K562 (cell line): Measurements from ENCODE around the gene FAM200B. TPM values are rescaled to one million over a fixed set of nuclear protein-coding genes. Genes with fewer than 3 reads are reported as not detected.

Experiments used
- ELF4 ChIP-seq: fragments of 450-650 bp; formaldehyde crosslinking; IDR thresholded peaks from 2 replicates; pipeline ENCODE4 v1.4.0; 2022; ENCODE audit warnings: missing genetic modification characterization
- ESRRB ChIP-seq: fragments of 250-450 bp; sonication (Bioruptor Pico); IDR thresholded peaks from 2 replicates; pipeline ENCODE4 v1.5.0; 2020; ENCODE audit warnings: mild to moderate bottlenecking, moderate library complexity, borderline replicate concordance
- FOXK1 ChIP-seq: sonication (generic); formaldehyde crosslinking; IDR thresholded peaks from 2 replicates; pipeline ENCODE4 v1.8.0; 2022; ENCODE audit warnings: missing genetic modification reagents, mild to moderate bottlenecking, borderline replicate concordance
- GABPB1 ChIP-seq: sonication (generic); formaldehyde crosslinking; IDR thresholded peaks from 2 replicates; pipeline ENCODE4 v1.8.0; 2022; ENCODE audit warnings: mild to moderate bottlenecking, missing genetic modification reagents
- HIVEP1 ChIP-seq: fragments of 250-450 bp; sonication (Bioruptor Pico); IDR thresholded peaks from 2 replicates; pipeline ENCODE4 v1.4.0; 2020; ENCODE audit warnings: mild to moderate bottlenecking
- JUN ChIP-seq, 2 experiments: sonication (generic) in 1 of 2; formaldehyde crosslinking in 1 of 2; IDR thresholded peaks; 2 replicates each; pipeline versions ENCODE4 v1.6.1 to v1.8.0; 2012 to 2022; ENCODE audit warnings: borderline replicate concordance in 2 of 2, mild to moderate bottlenecking in 2 of 2, improper control_type of control experiment in 1 of 2, low read depth in 1 of 2, low read length in 1 of 2, missing genetic modification reagents in 1 of 2
- NFXL1 ChIP-seq: fragments of 450-650 bp; formaldehyde crosslinking; IDR thresholded peaks from 2 replicates; pipeline ENCODE4 v1.4.0; 2021; ENCODE audit warnings: mild to moderate bottlenecking
- SRSF9 ChIP-seq: fragments of 200-400 bp; formaldehyde crosslinking; IDR thresholded peaks from 2 replicates; pipeline ENCODE4 v1.6.1; 2017; ENCODE audit warnings: low read depth, low read length, borderline replicate concordance
- TEAD2 ChIP-seq: fragments of 450-650 bp; IDR thresholded peaks from 2 replicates; pipeline ENCODE4 v1.6.1; 2016; ENCODE audit warnings: missing genetic modification characterization, control low read depth, missing compliant biosample characterization
- TEAD4 ChIP-seq, 2 experiments: sonication (generic) in 1 of 2; formaldehyde crosslinking in 1 of 2; IDR thresholded peaks; 2 replicates each; pipeline versions ENCODE4 v1.6.1 to v1.8.0; 2012 to 2022; ENCODE audit warnings: borderline replicate concordance in 1 of 2, inconsistent platforms in 1 of 2, low read length in 1 of 2, mild to moderate bottlenecking in 1 of 2, missing genetic modification reagents in 1 of 2
- ZFP36 ChIP-seq: fragments of 150-350 bp; IDR thresholded peaks from 2 replicates; pipeline ENCODE4 v1.6.1; 2018; ENCODE audit warnings: low read length, low read depth; ENCODE audit not compliant: partially characterized antibody
- ZFPM2 ChIP-seq: fragments of 250-450 bp; sonication (Bioruptor Pico); IDR thresholded peaks from 2 replicates; pipeline ENCODE4 v1.5.1; 2022; ENCODE audit warnings: mild to moderate bottlenecking
- ZNF184 ChIP-seq: sonication (generic); formaldehyde crosslinking; IDR thresholded peaks from 2 replicates; pipeline ENCODE4 v1.5.0; 2020; ENCODE audit warnings: missing genetic modification reagents
- ZNF239 ChIP-seq: fragments of 250-450 bp; sonication (Bioruptor Pico); IDR thresholded peaks from 2 replicates; pipeline ENCODE4 v1.4.0; 2020; ENCODE audit warnings: mild to moderate bottlenecking
- ZNF395 ChIP-seq: fragments of 200-800 bp; sonication (Bioruptor generic); IDR thresholded peaks from 2 replicates; pipeline ENCODE4 v1.6.1; 2017; ENCODE audit warnings: missing genetic modification characterization, missing compliant biosample characterization
- ZNF584 ChIP-seq: fragments of 200-800 bp; sonication (Bioruptor generic); IDR thresholded peaks from 2 replicates; pipeline ENCODE4 v1.6.1; 2016; ENCODE audit warnings: low read depth, mild to moderate bottlenecking, missing genetic modification characterization, missing compliant biosample characterization
- ZNF778 ChIP-seq: fragments of 450-650 bp; formaldehyde crosslinking; IDR thresholded peaks from 2 replicates; pipeline ENCODE4 v1.4.0; 2020; ENCODE audit warnings: mild to moderate bottlenecking, moderate library complexity
- polyA plus RNA-seq, 8 experiments: library from polyadenylated mRNA; depleted of rRNA in 4 of 8; stranded (reverse) in 5 of 8; unstranded in 3 of 8; fragments of >200 nt; fragmentation: Nextera tagmentation in 2 of 8; fragmentation: Illumina TruSeq in 1 of 8; extraction: Ambion mirVana in 2 of 8; extraction: Trizol in 1 of 8; gene quantifications; 2 replicates each; pipeline versions ENCODE4 v1.2.1 to v1.2.3, GENCODE V29; 2011 to 2014; ENCODE audit warnings: inconsistent platforms in 1 of 8, missing spikeins in 1 of 8
- total RNA-seq, 7 experiments: library from RNA; depleted of rRNA in 6 of 7; stranded (reverse); fragments of >200 nt in 6 of 7; fragmentation: Illumina TruSeq in 2 of 7; extraction: Trizol in 2 of 7; gene quantifications; 2 replicates each; pipeline versions ENCODE4 v1.2.1 to v1.2.3, GENCODE V29; 2011 to 2021; ENCODE audit warnings: low replicate concordance in 1 of 7
- TF ChIP-seq, protein P1 (sequence below): fragments of 200-800 bp; sonication (Bioruptor generic); IDR thresholded peaks from 2 replicates; pipeline ENCODE4 v1.6.1; 2017; ENCODE audit warnings: missing genetic modification characterization, missing compliant biosample characterization
- TF ChIP-seq, protein P2 (sequence below): sonication (generic); formaldehyde crosslinking; IDR thresholded peaks from 2 replicates; pipeline ENCODE4 v1.8.1; 2023; ENCODE audit warnings: mild to moderate bottlenecking, missing genetic modification reagents
- TF ChIP-seq, protein P3 (sequence below): fragments of 250-450 bp; sonication (Bioruptor Pico); IDR thresholded peaks from 2 replicates; pipeline ENCODE4 v1.8.0; 2022; ENCODE audit warnings: inconsistent platforms

FAM200B gene
- total and polyA plus RNA-seq, 9 of the 15 experiments (the other 6 are each of a cell fraction or from before 2014, with no cell fraction given), result 17.4 to 48.0 (median 25.5) TPM

DNA sequence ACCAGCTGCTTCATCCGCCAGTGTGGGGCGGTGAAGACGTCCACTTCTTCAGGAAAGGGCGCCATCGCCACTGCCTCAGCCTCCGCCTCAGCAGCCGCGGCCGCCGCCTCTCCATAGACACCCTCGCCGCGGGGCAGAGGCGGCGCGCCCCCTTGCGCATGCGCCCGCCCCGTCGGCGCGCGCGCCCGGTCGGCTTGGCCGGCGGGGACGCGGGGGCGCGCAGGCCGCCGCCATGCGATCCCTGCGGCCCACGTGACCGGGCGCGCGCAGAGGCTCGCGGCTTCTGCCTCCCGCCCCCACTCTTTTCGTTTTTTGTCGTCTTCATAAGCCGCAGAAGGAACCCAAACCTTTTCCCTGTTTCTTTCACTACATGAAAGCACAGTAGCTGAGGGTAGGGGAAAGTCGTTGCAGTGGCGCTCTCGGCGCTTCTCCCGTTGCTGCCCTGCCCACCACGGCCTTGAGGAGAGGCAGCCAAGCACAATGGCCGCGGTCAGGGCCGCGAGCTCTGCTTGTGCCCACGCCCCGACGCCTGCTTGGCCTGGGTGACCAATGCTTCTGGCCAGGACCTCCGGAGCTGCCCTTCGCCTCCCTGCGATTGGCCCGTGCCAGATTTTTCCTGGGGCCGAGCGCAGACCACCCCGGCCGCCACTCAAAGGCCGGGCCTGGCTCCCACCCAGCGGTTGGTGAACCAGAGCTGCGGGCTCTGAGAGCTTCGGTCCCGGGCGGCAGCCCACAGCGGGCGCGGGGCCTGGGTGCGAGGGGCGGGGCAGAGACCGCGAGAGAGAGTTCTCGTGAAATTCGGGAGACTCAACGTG is 26.2 kb upstream of the FAM200B start, which contains the start of gene FBXL5 (continued):
- TF ChIP-seq FOXK1 (CRISPR knock-in tag) (0 out of 2 replicates have a peak, but pooled peaks have one; percentile 68), SRSF9 (no peak), ESRRB (no peak), NFXL1 (CRISPR knock-in tag) (peak; percentile 63; the same call in 1 of the 2 replicates), ZNF395 (CRISPR knock-in tag) (peak; percentile 87), ZNF239 (CRISPR knock-in tag) (peak; percentile 34; the same call in 1 of the 2 replicates), ZNF184 (CRISPR knock-in tag) (no peak), JUN (IDR thresholded peaks at IDR 0.05; ENCODE audit: borderline replicate concordance, low read depth, low read length) (no peak), JUN (CRISPR knock-in tag; IDR thresholded peaks at IDR 0.05; ENCODE audit: borderline replicate concordance) (peak; percentile 40; the same call in 1 of the 2 replicates), TEAD4 (IDR thresholded peaks at IDR 0.05; ENCODE audit: low read length) (no peak), TEAD4 (CRISPR knock-in tag; IDR thresholded peaks at IDR 0.05; ENCODE audit: borderline replicate concordance) (no peak), ELF4 (CRISPR knock-in tag) (peak; percentile 26; the same call in 1 of the 2 replicates), ZNF584 (CRISPR knock-in tag) (no peak), HIVEP1 (CRISPR knock-in tag) (peak; percentile 71; the same call in 1 of the 2 replicates), ZNF778 (no peak), GABPB1 (CRISPR knock-in tag) (peak; percentile 52; the same call in 1 of the 2 replicates), TEAD2 (no peak), ZFPM2 (CRISPR knock-in tag) (no peak), ZFP36 (peak; percentile 84)
- TF ChIP-seq, protein P1, sequence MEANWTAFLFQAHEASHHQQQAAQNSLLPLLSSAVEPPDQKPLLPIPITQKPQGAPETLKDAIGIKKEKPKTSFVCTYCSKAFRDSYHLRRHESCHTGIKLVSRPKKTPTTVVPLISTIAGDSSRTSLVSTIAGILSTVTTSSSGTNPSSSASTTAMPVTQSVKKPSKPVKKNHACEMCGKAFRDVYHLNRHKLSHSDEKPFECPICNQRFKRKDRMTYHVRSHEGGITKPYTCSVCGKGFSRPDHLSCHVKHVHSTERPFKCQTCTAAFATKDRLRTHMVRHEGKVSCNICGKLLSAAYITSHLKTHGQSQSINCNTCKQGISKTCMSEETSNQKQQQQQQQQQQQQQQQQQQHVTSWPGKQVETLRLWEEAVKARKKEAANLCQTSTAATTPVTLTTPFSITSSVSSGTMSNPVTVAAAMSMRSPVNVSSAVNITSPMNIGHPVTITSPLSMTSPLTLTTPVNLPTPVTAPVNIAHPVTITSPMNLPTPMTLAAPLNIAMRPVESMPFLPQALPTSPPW (CRISPR knock-in tag), result peak; percentile 74
- TF ChIP-seq, protein P2, sequence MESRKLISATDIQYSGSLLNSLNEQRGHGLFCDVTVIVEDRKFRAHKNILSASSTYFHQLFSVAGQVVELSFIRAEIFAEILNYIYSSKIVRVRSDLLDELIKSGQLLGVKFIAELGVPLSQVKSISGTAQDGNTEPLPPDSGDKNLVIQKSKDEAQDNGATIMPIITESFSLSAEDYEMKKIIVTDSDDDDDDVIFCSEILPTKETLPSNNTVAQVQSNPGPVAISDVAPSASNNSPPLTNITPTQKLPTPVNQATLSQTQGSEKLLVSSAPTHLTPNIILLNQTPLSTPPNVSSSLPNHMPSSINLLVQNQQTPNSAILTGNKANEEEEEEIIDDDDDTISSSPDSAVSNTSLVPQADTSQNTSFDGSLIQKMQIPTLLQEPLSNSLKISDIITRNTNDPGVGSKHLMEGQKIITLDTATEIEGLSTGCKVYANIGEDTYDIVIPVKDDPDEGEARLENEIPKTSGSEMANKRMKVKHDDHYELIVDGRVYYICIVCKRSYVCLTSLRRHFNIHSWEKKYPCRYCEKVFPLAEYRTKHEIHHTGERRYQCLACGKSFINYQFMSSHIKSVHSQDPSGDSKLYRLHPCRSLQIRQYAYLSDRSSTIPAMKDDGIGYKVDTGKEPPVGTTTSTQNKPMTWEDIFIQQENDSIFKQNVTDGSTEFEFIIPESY (CRISPR knock-in tag), result peak; percentile 97
- TF ChIP-seq, protein P3, sequence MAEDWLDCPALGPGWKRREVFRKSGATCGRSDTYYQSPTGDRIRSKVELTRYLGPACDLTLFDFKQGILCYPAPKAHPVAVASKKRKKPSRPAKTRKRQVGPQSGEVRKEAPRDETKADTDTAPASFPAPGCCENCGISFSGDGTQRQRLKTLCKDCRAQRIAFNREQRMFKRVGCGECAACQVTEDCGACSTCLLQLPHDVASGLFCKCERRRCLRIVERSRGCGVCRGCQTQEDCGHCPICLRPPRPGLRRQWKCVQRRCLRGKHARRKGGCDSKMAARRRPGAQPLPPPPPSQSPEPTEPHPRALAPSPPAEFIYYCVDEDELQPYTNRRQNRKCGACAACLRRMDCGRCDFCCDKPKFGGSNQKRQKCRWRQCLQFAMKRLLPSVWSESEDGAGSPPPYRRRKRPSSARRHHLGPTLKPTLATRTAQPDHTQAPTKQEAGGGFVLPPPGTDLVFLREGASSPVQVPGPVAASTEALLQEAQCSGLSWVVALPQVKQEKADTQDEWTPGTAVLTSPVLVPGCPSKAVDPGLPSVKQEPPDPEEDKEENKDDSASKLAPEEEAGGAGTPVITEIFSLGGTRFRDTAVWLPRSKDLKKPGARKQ (CRISPR knock-in tag), result peak; percentile 83; the same call in 1 of the 2 replicates
